ENCODE measurements around the gene ALDH3A1.
"Not testable (repeated sequence)": the region's sequence is repeated elsewhere in the genome, so short reads cannot be mapped to it uniquely, and the experiment has no call there.

ALDH3A1 gene

GRCh38 chr17:19747829-19748806 is at the start of gene ALDH3A1:
Gene ALDH3A1, minus strand, starts transcription at chr17:19748298. Its CDS starts 3,169 bp downstream, at chr17:19745129.
- DNase-seq = no peak

GRCh38 chr17:19796457-19796856 is 48.4 kb upstream of the ALDH3A1 start:
- no peak for DNase-seq

DNA sequence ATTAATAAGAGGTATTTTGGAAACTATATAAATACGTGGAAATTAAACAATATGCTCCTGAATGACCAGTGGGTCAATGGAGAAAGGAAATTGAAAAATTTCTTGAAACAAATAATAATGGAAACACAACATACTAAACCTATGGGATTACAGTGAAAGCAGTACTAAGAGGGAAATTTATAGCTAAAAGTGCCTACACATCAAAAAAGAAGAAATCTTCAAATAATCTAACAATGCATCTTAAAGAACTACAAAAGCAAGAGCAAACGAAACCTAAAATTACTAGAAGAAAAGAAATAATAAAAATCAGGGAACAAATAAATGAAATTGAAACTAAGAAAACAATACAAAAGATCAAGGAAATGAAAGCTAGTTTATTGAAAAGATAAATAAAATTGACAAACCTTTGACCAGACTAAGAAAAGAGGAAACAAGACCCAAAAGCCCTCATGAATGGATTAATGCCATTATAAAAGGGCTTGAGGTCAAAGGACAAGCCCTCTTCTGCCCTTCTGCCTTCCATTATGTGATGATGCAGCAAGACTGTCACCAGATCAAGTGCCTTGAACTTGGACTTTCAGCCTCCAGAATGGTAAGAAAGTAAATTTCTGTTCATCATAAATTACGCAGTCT is 43.9 kb upstream of the ALDH3A1 start:
- DNase-seq = no peak

- no peak for DNase-seq
These were observed 39.7 kb upstream of the ALDH3A1 start for GRCh38 chr17:19787733-19788357.

GRCh38 chr17:19785854-19786253 is 37.8 kb upstream of the ALDH3A1 start:
- no peak for DNase-seq

GRCh38 chr17:19781488-19782458 is 33.7 kb upstream of the ALDH3A1 start:
- DNase-seq = no peak

DNA sequence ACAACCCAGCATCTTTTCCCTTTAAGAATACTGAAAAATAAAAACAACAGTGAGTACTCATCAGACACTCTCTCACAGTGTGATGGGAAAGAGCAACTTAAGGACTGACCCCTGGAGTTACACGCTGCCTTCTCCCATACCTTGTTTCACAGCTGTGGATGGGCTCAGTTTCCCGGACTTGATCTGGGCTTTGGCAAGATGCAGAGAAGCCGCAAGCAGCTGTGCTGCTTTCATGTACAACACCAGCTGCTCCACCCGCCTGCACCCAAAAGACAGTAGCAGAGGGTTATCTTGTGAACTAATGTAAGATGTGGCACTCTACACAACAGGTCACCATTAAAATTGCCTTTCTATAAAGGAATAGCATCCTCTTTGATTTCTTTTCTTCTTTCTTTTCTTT is 32.7 kb upstream of the ALDH3A1 start:
- no peak for DNase-seq

DNA sequence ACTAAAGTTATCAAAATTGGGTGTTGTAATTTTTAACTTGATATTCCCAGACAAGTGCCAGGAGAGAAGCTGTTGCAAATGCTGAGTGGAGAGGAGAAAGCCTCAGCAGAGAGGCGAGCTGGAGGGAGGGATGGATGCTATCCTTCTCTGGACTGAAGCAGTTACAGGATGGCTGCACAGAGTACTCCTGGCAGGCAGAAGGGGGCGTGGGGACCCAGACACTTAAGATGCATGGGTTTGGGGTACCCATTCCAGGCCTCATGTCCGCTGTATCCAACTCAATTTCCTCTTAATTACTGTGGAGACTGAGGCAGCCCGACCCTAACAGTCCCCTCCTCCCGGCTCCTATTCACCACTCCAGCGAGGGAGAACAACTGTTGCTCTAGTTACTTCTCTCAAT is 25.4 kb upstream of the ALDH3A1 start:
- DNase-seq = no peak

- DNase-seq = no peak
These were observed 24.0 kb upstream of the ALDH3A1 start for GRCh38 chr17:19771971-19772630.

DNA sequence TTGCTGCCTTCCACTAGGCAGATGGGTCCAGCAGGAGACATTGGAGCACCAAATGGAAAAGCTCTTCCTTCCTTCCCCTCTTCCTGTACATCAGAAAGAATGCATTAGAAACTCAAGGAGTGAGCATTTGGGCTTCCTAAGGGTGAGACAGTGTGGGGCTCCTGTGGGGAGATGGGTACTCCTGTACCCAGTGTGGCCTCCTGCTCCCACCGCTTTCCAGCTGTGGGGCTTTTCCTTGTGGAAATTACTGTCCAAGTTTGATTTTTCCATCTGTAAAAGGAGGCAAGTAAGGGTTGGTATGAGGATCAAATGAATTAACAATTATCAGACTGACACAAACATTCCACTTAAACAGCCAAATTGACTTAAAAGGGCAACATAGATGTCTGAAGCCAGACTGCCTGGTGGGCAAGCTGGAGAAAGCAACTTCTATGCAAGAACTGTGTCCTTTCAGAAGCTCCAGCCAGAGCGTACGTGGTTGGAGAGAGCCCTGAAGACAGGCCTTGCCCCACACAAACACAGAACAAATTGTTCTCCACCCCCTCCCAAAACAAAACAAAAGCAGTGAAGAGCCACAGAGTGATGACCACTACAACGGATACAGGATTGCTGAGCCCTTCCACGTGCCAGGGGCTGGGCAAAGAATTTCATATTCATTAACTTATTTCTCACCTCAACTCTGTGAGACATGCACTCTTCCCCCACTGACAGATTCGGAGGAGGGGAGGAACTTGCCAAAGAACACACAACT is 23.1 kb upstream of the ALDH3A1 start:
- no peak for DNase-seq

GRCh38 chr17:19769946-19770652 is 22.0 kb upstream of the ALDH3A1 start:
- no peak for DNase-seq

DNA sequence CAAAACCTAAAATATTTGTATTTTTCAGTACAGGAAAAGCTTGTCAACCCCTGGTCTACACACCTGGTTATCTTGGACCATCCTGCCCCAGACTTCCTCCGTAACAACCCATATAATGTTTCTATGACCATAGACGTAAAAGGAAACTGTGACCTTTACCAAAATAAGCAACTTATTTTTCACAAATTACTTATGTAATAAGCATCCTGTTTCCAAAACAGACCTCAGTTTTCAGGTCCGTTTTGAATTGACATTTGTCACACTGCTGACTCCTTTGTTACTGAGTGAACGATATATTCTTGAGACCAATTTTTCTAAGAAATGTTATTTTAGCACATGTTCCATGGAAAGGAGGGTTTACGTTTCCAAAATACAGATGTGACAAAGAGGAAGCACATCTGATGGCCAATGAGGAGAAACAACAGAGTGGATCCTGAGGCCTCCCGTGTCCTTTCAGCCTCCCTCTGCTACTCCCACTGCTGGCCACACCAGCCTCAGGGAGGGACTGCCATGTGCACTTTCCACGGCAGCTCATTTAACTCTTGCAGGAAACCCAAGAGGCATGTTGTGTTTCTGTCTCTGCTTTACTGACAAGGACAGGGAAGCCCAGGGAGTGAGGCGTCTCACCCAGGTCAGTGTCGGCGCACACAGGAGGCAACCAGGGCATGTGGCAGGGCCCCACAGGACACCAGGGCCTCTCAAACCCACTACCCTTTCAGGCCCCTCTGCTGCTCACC is 20.1 kb upstream of the ALDH3A1 start:
- no peak for DNase-seq

- DNase-seq = no peak
These were observed 18.5 kb upstream of the ALDH3A1 start for GRCh38 chr17:19766421-19767270.

DNA sequence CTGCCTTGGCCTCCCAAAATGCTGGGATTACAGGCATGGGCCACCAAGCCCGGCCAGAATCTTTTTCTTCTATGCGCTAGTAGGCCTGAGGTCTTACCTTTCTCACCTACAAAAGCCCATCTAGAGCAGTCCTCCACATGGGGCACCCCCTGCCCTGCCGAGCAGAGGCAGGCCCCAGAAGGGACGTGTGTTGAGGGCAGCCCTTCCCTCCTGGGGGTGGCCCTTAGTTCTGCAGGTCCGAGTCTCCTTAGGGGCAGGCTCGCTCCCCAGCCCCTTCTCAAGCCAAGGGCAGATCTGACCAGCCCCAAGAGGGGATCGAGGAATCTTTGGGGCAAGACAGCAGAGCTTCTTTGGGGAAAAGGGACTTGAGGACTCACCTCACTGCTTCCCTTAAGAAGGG is 17.9 kb upstream of the ALDH3A1 start:
- no peak for DNase-seq

DNA sequence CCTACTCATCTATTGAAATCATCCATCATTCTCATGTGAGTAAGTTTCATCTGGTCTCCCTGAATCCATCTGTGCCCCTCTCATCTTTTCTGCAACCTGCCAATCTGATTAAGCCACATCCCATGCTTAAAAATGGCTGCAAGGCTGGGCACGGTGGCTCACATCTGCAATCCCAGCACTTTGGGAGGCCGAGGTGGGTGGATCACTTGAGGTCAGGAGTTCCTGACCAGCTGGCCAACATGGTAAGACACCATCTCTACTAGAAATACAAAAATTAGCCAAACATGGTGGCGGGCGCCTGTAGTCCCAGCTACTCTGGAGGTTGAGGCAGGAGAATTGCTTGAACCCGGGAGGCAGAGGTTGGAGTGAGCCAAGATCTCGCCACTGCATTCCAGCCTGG is 15.9 kb upstream of the ALDH3A1 start:
- not testable (repeated sequence) for DNase-seq

GRCh38 chr17:19763416-19763815 is 15.3 kb upstream of the ALDH3A1 start:
- DNase-seq = no peak

- DNase-seq = no peak
These were observed 14.4 kb upstream of the ALDH3A1 start for GRCh38 chr17:19762515-19762961.

DNA sequence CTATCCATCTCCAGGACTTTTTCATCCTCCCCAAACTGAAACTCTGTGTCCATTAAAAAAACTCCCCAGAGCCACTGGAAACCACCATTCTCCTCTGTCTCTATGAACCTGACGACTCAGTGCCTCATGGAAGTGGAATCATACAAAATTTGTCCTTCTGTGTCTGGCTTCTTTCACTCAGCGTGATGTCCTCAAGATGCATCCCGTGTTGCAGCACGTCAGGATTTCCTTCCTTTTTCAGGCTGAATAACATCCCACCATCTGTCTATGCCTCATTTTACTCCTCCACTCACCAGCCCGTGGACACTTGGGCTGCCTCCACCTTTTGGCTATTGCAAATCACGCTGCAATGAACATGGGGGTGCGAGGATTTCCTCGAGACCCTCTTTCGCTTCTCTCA is 12.6 kb upstream of the ALDH3A1 start:
- no peak for DNase-seq
